ENCODE measurements around the gene DLGAP3.

GRCh38 chr1:34976384-34977209, 47.1 kb upstream of the DLGAP3 start:
- TF ChIP-seq POLR2A (IDR thresholded peaks at IDR 0.05; ENCODE audit: low read length) = no peak
- no peak for TF ChIP-seq GATA1 (IDR thresholded peaks at IDR 0.05; ENCODE audit: low read depth, low read length)

Measured in erythroblast (primary cell).